ENCODE data around the gene LDLRAP1. TPM values are rescaled to one million over a fixed set of nuclear protein-coding genes. Genes with fewer than 3 reads are reported as not detected.

LDLRAP1 gene
- total RNA-seq, 2 experiments from 2014 or later, result 14.3 to 17.4 TPM

- H3K4me1 Mint-ChIP-seq, result peaks cover 19% of the 10 kb centered on the region
- no peaks in the 10 kb centered on the region for H3K36me3 Mint-ChIP-seq
- peaks cover 17% of the 10 kb centered on the region for H3K27me3 Mint-ChIP-seq
- H3K27ac Mint-ChIP-seq, result no peak overlapping the region
- no peak for DNase-seq
- no peak overlapping the region for H3K4me3 Mint-ChIP-seq
- H3K9me3 Mint-ChIP-seq, result no peaks in the 10 kb centered on the region
Observed at GRCh38 chr1:25609921-25610320, 66.5 kb downstream of the LDLRAP1 start.

- DNase-seq, result no peak
- H3K9me3 Mint-ChIP-seq, result no peaks in the 10 kb centered on the region
- no peaks in the 10 kb centered on the region for H3K36me3 Mint-ChIP-seq
- H3K27ac Mint-ChIP-seq, result no peak overlapping the region
- peaks cover 29% of the 10 kb centered on the region for H3K4me1 Mint-ChIP-seq
- H3K27me3 Mint-ChIP-seq, result peaks cover 17% of the 10 kb centered on the region
- H3K4me3 Mint-ChIP-seq, result no peak overlapping the region
Observed at GRCh38 chr1:25610822-25611630, 67.6 kb downstream of the LDLRAP1 start.

GRCh38 chr1:25611843-25612242, 68.4 kb downstream of the LDLRAP1 start:
- no peak overlapping the region for H3K4me3 Mint-ChIP-seq
- H3K4me1 Mint-ChIP-seq, result peaks cover 29% of the 10 kb centered on the region
- H3K36me3 Mint-ChIP-seq, result no peaks in the 10 kb centered on the region
- H3K9me3 Mint-ChIP-seq, result no peaks in the 10 kb centered on the region
- H3K27me3 Mint-ChIP-seq, result peaks cover 17% of the 10 kb centered on the region
- no peak for DNase-seq
- no peak overlapping the region for H3K27ac Mint-ChIP-seq

GRCh38 chr1:25612421-25612820, 69.0 kb downstream of the LDLRAP1 start:
- Mint-ChIP-seq H3K27me3 (peaks cover 17% of the 10 kb centered on the region), H3K27ac (no peak overlapping the region)

GRCh38 chr1:25613091-25613490, 69.7 kb downstream of the LDLRAP1 start:
- Mint-ChIP-seq H3K4me3 (no peak overlapping the region), H3K27ac (no peak overlapping the region), H3K36me3 (no peaks in the 10 kb centered on the region), H3K9me3 (no peaks in the 10 kb centered on the region), H3K27me3 (peaks cover 17% of the 10 kb centered on the region), H3K4me1 (peaks cover 28% of the 10 kb centered on the region)
- DNase-seq, result no peak

More at GRCh38 chr1:25612421-25612820, 69.0 kb downstream of the LDLRAP1 start:
- no peaks in the 10 kb centered on the region for H3K36me3 Mint-ChIP-seq
- peaks cover 27% of the 10 kb centered on the region for H3K4me1 Mint-ChIP-seq
- no peak overlapping the region for H3K4me3 Mint-ChIP-seq
- no peak for DNase-seq
- H3K9me3 Mint-ChIP-seq, result no peaks in the 10 kb centered on the region

- no peak for DNase-seq
- Mint-ChIP-seq H3K27ac (peak overlapping the region; percentile 28), H3K4me3 (peak overlapping the region; percentile 33), H3K27me3 (peaks cover 17% of the 10 kb centered on the region), H3K9me3 (no peaks in the 10 kb centered on the region), H3K36me3 (no peaks in the 10 kb centered on the region), H3K4me1 (peaks cover 38% of the 10 kb centered on the region)
Observed at GRCh38 chr1:25614501-25615171, 71.2 kb downstream of the LDLRAP1 start.

GRCh38 chr1:25615172-25615541, 71.8 kb downstream of the LDLRAP1 start:
- peak; percentile 40 for DNase-seq
- H3K27ac Mint-ChIP-seq, result no peak overlapping the region

GRCh38 chr1:25615563-25616094, 72.2 kb downstream of the LDLRAP1 start:
- H3K9me3 Mint-ChIP-seq, result no peaks in the 10 kb centered on the region
- peaks cover 47% of the 10 kb centered on the region for H3K4me1 Mint-ChIP-seq
- peaks cover 17% of the 10 kb centered on the region for H3K27me3 Mint-ChIP-seq
- no peaks in the 10 kb centered on the region for H3K36me3 Mint-ChIP-seq
- DNase-seq, result no peak
- no peak overlapping the region for H3K27ac Mint-ChIP-seq
- peak overlapping the region; percentile 30 for H3K4me3 Mint-ChIP-seq

More at GRCh38 chr1:25615172-25615541, 71.8 kb downstream of the LDLRAP1 start:
- Mint-ChIP-seq H3K4me3 (peak overlapping the region; percentile 33), H3K9me3 (no peaks in the 10 kb centered on the region), H3K4me1 (peaks cover 43% of the 10 kb centered on the region), H3K36me3 (no peaks in the 10 kb centered on the region), H3K27me3 (peaks cover 17% of the 10 kb centered on the region)

- Mint-ChIP-seq H3K4me1 (peaks cover 53% of the 10 kb centered on the region), H3K36me3 (no peaks in the 10 kb centered on the region)
Observed at GRCh38 chr1:25616095-25616986, 72.9 kb downstream of the LDLRAP1 start, which contains the start of gene MAN1C1. Gene MAN1C1 (plus strand): TSS chr1:25616791. CDS start chr1:25617798, 1,007 bp downstream.

GRCh38 chr1:25616987-25617624, 73.7 kb downstream of the LDLRAP1 start:
- Mint-ChIP-seq H3K4me1 (peaks cover 60% of the 10 kb centered on the region), H3K4me3 (peak overlapping the region; percentile 63), H3K9me3 (no peaks in the 10 kb centered on the region), H3K27ac (no peak overlapping the region), H3K36me3 (no peaks in the 10 kb centered on the region), H3K27me3 (peaks cover 15% of the 10 kb centered on the region)
- peak; percentile 52 for DNase-seq

More at GRCh38 chr1:25616095-25616986, 72.9 kb downstream of the LDLRAP1 start, which contains the start of gene MAN1C1:
- no peak within 1 kb of the TSS for H3K27ac Mint-ChIP-seq
- peak within 1 kb of the TSS; percentile 63 for H3K4me3 Mint-ChIP-seq
- H3K27me3 Mint-ChIP-seq, result peaks cover 19% of the 10 kb centered on the region
- no peaks in the 10 kb centered on the region for H3K9me3 Mint-ChIP-seq
- DNase-seq, result peak; percentile 89

- Mint-ChIP-seq H3K36me3 (no peaks in the 10 kb centered on the region), H3K27me3 (peaks cover 13% of the 10 kb centered on the region), H3K4me3 (peak overlapping the region; percentile 85), H3K9me3 (no peaks in the 10 kb centered on the region), H3K4me1 (peaks cover 68% of the 10 kb centered on the region), H3K27ac (peak overlapping the region; percentile 71)
- DNase-seq, result no peak
Observed at GRCh38 chr1:25617625-25618432, 74.4 kb downstream of the LDLRAP1 start.

- no peak for DNase-seq
- H3K4me1 Mint-ChIP-seq, result peaks cover 73% of the 10 kb centered on the region
Observed at GRCh38 chr1:25618433-25618808, 75.0 kb downstream of the LDLRAP1 start.

More at GRCh38 chr1:25618433-25618808, 75.0 kb downstream of the LDLRAP1 start:
- H3K9me3 Mint-ChIP-seq, result no peaks in the 10 kb centered on the region
- no peaks in the 10 kb centered on the region for H3K36me3 Mint-ChIP-seq
- H3K4me3 Mint-ChIP-seq, result peak overlapping the region; percentile 85
- H3K27me3 Mint-ChIP-seq, result peaks cover 8% of the 10 kb centered on the region
- H3K27ac Mint-ChIP-seq, result peak overlapping the region; percentile 71

Measured in activated naive CD8-positive, alpha-beta T cell treated with anti-CD3 and anti-CD28 coated beads for 36 hours (primary cell).